ENCODE data around the gene SUPT4H1.

SUPT4H1 gene

DNA sequence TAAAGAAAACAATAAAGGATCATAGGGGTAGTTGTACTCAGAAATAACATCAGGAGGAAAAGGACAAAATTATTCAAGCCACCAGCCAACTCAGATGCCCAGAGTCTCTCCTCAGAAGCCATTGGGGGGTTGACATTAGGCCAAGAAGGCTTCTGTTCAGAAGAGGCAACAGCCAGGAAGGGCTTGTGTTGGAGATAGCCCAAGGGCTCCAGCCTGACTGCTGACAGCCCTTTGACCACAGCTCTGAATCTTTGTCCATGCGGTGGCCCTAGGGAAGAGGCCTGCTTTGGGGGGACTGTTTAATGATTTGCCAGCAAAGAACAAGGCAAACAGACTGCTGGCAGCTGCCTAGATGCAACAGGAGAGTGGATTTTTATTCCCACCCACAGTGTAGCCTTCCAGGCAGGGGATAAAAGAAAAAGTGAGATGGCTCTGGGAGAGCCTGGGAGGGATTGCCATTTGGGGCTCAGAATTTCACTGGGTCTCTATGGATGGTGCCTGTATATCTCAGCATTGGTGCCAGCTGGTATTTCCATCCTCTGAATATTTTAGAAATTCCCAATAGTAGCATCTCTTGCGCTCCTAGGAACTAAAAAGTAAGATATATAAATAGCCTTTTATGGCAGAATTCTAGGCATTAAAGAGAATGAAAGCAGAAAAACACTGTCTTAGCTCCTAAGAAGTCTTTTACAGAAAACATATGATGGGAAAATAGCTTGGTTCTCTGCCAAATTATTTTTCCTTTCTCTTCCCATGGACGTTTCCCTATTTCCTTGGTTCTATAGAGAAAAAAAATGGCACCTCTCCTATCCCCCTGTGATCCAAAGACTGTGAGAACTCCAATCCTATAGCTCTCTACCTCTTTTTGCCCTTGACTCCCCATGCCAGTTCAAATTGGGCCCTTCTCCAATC, 29.4 kb upstream of the SUPT4H1 start:
- TF ChIP-seq, protein P1, sequence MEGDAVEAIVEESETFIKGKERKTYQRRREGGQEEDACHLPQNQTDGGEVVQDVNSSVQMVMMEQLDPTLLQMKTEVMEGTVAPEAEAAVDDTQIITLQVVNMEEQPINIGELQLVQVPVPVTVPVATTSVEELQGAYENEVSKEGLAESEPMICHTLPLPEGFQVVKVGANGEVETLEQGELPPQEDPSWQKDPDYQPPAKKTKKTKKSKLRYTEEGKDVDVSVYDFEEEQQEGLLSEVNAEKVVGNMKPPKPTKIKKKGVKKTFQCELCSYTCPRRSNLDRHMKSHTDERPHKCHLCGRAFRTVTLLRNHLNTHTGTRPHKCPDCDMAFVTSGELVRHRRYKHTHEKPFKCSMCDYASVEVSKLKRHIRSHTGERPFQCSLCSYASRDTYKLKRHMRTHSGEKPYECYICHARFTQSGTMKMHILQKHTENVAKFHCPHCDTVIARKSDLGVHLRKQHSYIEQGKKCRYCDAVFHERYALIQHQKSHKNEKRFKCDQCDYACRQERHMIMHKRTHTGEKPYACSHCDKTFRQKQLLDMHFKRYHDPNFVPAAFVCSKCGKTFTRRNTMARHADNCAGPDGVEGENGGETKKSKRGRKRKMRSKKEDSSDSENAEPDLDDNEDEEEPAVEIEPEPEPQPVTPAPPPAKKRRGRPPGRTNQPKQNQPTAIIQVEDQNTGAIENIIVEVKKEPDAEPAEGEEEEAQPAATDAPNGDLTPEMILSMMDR (conservative IDR thresholded peaks at IDR 0.05; ENCODE audit: control insufficient read depth, insufficient read depth, low read depth, low read length), result no peak
- no peak for DNase-seq (ENCODE audit: low read depth)
- H3K4me3 ChIP-seq (ENCODE audit: control insufficient read depth, low read depth, low read length), result no peak overlapping the region

DNA sequence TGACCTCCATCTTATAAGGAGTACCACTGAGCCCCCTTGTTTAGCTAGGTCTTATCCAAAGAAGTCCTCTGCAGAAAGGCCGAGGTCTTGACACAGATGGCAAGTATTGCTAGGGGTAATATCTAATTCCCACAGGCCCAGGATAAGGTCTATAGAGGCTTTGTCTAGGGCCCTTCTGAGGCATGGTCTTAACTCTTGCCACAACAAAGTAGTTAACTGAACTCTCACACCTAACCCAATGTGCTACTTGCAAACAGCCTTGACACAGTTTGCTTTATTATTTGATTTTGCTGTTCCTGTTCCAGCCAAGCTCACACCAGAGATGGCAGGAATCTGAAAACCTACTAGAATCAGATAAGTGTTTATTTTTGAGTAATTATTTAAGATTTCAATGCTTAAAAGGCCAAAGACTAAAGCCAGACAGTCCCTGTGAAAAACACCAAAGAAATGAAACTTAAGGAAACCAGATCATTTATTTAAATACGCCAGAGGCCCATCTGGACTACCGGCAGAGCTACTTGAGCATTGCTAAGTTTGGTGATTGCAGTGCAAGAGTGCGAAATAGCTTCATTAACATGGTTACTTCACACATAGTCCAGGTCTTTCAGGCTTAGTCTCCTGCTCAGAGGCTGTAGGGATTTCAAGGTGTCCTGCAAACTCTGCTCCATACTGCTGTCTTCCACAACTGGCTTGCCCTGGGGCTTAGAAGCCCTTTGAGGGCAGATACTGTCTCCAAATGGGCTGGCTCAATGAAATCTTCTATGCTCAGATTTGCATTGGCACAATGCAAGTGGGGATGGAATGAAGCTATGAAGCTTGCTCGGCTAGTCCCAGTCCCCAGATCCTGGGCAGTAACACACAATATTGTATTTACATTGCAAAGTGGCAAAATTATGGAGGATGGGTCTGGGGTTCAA, 28.5 kb upstream of the SUPT4H1 start:
- DNase-seq (ENCODE audit: low read depth), result no peak
- TF ChIP-seq, protein P1 (conservative IDR thresholded peaks at IDR 0.05; ENCODE audit: control insufficient read depth, insufficient read depth, low read depth, low read length), result no peak
- H3K4me3 ChIP-seq (ENCODE audit: control insufficient read depth, low read depth, low read length), result no peak overlapping the region

DNA sequence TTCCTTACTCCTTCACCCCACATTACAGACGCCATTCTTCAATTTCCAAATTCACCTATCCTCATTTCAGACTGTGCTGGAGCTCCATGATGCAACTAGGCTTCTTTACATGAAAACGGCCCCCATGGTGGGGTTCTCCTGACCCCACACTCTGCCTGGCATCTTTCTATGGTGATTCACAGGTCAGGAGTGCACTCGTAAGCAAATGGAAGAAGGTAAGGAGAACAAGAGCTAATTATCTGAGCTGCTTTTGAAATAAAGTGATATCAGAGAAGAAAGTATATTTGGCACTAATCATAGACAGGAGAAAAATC, 27.5 kb upstream of the SUPT4H1 start:
- DNase-seq (ENCODE audit: low read depth), result no peak
- TF ChIP-seq, protein P1 (conservative IDR thresholded peaks at IDR 0.05; ENCODE audit: control insufficient read depth, insufficient read depth, low read depth, low read length), result no peak
- H3K4me3 ChIP-seq (ENCODE audit: control insufficient read depth, low read depth, low read length), result no peak overlapping the region

DNA sequence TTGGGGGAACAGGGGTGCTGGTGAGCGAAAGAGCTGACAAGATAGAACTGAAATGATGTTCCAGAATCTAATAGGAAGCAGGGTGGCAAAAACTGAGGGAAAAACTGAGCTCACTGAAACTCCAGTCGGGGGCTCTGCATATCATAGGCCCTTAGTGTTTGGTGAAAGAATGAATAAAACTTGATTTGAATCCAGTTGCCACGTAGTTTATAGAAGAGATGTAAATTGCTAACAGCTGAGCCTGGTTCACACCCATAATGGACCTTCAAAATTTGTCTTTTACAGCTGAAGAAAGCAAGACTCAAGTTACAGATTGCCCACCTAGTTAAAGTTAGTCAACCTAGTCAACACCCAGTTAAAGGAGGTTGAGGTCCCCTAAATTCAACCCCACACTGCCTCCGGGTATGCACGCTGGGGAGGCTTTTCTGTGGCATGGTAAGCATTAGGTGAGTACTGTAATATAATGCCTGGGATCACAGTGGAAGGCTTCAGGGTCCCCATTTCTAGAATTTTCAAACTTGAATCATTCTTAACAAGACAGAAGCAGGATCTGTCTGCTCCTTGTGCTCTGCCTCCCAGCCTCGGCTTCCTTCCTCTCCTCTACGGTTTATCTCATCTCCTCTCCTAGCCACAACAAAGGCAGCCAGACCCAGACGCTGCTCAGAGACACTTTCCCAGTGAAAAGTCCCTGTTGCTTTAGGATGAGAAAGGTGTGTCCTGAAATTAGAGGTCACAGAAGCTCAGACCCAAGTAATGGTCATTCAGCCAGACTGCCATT, 26.9 kb upstream of the SUPT4H1 start:
- DNase-seq (ENCODE audit: low read depth), result no peak
- TF ChIP-seq, protein P1 (conservative IDR thresholded peaks at IDR 0.05; ENCODE audit: control insufficient read depth, insufficient read depth, low read depth, low read length), result no peak
- H3K4me3 ChIP-seq (ENCODE audit: control insufficient read depth, low read depth, low read length), result no peak overlapping the region

DNA sequence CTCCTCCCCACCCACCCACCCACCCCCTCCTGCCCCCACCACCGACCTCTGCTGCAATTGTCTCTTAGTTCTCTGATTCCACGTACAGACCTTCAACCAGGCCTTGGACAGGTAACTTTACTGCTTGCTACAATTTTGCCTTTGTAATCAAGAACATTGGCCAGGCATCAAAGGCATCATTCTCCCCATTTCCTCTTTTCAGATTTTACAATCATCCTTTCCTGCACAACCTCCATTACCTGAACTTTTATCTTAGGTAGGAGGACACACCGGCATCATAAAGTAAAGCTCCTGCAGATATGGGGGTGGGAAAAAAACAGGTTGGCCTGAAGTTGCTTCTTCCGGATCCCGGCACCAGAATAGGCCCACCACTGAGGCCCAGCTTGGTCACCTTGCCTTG, 25.7 kb upstream of the SUPT4H1 start:
- DNase-seq (ENCODE audit: low read depth), result no peak
- H3K4me3 ChIP-seq (ENCODE audit: control insufficient read depth, low read depth, low read length), result no peak overlapping the region
- TF ChIP-seq, protein P1 (conservative IDR thresholded peaks at IDR 0.05; ENCODE audit: control insufficient read depth, insufficient read depth, low read depth, low read length), result no peak

DNA sequence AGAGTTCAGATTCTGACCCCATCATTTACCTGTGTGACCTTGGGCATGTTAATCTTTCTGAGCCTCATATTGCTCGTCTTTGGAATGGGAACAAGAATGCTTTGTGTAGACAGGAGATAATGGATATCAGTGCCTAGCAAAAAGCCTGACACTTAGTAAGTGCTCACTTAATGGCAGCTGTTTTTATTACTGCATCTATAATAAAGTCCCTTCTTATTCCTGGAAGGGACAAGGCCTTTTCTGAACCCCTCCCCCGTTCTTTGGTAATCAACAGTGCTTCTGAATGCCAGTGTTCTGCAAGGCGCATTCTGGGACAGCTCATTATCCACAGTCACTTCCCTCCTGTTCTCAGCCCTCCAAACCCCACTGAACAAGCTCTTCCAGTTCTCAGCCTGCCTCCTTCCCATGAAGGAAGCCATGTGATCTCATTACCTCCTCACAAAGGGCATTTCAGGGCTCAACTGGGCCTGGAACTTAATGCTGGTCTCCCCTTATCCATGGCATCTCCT, 25.1 kb upstream of the SUPT4H1 start:
- H3K4me3 ChIP-seq (ENCODE audit: control insufficient read depth, low read depth, low read length), result no peak overlapping the region
- no peak for DNase-seq (ENCODE audit: low read depth)
- TF ChIP-seq, protein P1 (conservative IDR thresholded peaks at IDR 0.05; ENCODE audit: control insufficient read depth, insufficient read depth, low read depth, low read length), result no peak

Measured in fibroblast of mammary gland (primary cell).